ENCODE results near the gene GTPBP6.
"Not testable (repeated sequence)": the region's sequence is repeated elsewhere in the genome, so short reads cannot be mapped to it uniquely, and the experiment has no call there.

Gene GTPBP6

DNA sequence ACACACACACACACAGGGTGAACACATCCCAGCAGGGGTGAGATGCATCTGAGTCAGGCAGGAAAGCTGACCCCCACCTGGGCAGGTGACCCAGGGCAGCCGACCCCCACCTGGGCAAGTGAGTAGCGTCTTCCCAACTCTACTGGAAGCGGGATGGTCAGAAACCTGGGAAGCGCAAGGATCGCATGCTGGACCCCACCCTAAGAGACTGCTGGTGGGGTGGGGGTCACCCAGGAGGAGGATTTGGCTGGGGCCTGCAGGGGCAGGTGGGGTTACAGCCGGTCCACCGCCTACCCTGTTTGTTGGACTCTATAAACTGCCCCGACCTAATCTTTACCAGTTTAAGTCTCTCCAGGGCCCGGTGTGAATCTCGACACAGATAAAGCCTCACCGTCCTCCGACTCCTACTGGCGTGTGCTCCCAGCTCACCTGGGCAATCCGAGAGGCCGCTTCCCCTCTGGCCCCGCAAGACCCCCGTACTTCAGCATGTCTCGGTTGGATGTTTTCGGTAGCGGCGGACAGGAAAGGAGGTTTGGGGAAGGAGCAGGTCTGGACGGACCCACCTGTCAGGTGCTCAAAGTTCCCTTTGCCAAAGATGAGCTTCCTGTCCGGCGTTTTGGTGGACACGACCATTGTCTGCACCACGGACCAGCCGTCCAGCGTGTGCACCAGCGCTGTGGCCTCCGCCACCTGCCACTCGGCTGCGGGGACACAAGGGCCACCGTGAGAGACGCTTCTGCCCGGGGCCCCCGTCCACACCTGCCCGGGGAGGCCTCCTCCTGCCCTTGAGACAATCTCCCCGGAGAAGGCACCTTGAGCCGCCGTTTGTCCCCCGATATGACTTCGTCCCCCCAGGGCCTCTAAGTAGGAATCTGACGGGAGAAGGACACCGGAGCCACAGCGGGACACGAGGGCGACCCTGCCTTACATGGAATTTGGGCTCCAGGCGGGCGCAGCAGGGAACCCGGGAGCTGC lies 2.0 kb downstream of the GTPBP6 start:
- DNase-seq = no peak

DNA sequence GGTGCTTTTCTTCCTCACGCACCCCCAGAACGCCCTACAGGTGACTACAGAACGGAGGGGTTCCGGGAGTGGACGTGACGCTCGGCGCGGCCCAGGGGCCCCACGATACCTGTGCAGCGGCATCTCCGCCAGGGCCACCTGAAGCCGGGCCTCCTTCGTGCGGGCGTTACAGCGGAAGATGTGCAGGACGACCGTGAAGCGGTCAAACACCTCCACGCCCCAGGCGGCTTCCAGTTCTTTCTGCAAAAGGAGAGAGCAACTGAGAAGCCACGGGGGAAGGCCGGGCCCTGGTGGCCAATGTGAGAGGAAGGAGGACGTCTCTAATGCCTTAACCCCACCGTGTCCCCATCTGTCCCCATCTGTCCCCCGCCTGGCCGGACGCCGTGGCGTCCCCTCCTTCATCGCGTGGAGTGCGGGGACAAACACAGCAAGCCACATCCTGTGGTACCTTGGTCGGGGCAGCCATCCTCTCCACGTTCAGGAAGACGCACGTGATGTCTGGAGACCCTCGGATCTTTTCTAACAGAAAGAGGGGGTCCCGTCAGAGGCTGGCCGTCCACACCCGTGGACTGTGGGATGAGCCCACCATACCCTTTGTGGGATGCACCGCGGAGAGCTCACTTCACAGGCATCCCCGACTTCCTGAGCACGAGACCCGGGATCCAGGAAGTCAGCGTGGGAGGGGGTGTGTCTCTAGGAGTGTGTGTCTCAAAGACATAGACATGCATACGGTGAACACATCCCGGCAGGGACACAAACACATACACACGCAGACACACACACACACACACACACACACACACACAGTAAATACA lies 3.6 kb downstream of the GTPBP6 start:
- DNase-seq = no peak

DNA sequence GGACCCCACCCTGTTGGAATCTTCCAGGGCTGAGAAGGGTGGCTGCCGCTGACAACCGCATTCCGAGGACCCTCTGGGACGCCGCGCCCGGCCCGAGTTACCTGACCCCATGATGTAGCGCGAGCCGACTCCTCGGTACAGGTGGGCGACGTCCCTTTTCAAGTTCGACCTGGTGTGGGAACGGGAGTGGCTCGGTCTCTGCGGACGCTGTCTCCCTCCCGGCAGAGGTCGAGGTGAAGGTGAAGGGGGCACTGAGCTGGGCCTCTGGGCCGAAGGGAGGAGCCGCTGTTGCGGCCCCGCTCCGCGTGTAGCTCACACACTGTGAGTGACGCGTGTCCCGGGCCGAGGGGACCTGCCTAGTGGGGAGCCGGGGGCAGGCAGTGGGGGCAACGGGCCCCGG lies 4.5 kb downstream of the GTPBP6 start:
- DNase-seq = no peak

DNA sequence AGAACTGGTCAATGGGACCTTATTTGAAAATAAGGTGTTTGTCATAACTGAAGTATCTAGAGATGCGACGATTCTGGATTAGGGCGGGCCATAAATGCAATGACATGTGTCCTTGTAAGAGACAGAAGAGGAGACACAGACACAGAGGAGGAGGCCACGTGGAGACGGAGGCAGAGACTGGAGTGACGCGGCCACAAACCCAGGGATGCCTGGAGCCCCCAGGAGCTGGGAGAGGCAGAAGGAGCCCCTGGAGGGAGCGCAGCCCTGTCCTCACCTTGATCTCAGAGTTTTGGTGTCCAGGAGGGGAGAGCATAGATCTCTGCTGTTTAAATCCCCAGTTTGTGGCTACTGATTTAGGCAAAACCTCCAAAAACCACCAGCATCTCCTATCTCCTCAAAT lies 5.0 kb downstream of the GTPBP6 start:
- no peak for DNase-seq

DNA sequence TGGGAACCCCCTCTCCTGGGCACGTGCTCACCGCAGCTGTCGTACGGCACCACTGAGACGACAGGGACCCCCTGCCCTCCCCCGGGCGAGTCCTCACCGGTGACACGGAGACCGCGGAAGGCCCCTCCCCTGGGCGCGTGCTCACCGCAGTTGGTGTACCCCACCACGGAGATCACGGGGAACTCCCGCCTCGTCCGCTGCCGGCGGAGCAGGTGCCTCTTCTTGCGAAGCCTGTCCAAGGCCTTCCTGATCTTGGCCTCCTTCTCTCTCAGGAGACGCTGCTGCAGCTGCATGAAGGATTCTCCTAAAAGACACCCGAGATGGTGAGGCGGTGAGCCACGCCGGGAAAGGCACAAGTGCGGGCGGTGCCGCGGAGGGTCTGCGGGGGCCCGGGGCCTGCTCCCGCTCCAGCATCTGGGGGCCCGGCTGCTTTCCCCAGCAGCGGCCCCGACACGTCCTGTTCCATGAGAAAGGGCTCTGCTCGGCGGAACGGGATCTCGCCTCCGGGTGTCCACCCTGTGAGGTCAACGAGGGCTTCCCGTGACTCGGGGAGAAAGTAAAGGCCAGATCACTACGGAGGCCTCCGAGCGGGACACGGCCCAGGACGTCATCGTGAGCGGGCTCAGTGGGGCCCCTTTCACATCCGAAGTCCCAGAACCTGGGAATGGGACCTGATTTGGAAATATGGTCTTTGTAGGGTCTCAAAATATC lies 5.8 kb downstream of the GTPBP6 start:
- no peak for DNase-seq

DNA sequence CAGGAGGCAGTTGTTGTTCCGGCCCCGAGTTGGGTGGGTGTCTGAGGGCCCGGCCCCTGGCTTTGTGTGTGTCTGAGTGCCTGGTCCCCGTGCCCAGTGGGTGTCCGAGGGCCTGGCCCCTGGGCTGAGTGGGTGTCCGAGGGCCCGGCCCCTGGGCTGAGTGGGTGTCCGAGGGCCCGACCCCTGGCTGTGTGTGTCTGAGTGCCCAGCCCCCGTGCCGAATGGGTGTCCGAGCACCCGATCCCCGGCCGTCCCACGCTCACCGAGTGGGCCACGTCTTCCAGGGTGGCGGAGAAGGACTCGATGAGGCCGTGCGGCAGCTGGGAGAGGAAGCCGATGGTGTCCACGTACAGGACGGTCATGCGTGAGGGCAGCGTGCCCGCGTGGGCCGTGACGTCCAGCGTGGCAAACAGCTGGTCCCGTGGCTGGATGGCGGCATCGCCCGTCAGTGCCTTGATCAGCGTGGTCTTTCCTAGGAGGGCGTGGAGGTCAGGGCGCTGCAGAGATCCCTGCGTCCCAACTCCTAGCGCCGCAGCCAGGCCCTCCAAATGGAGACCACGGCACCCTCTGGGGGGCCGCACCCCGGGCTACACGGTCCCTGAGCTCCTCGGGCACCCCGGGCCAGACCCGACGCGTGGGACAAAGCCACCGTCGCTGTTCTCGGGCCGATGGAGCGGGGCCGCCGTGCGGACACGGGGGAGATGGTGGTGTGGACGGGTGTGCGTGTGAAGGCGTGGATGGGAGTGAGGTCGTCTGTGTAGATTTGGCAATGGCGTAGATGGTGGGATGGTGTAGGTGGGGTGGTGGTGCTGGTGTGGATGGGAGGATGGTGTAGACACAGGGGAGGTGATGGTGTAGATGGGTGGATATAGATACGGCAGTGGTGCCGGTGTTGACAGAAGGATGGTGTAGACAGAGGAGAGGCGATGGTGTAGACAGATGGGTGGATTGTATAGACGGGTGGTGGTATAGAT lies 7.2 kb downstream of the GTPBP6 start:
- DNase-seq = no peak

DNA sequence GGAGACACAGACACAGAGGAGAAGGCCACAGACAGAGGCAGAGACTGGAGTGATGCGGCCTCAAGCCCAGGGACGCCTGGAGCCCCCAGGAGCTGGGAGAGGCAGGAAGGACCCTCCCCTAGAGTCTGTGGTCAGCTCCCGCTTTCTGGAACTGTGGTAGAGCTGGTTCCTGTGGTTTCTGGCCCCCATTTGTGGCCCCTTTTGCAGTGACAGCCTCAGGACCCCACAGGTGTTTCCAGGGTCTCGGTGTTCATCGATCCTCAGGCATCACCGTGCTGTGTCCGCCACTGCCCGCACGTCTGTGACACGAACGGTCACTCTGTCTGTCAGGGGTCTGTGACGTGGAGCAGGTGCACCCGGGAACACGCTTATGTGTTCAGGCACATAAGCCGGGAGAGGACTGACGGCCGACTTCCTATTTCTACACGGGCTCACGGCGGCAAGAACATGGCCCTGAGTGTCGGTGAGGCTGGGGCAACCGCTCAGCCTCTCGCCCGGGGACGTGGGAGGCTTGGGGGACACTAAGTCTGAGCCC lies 7.9 kb downstream of the GTPBP6 start:
- no peak for DNase-seq

DNA sequence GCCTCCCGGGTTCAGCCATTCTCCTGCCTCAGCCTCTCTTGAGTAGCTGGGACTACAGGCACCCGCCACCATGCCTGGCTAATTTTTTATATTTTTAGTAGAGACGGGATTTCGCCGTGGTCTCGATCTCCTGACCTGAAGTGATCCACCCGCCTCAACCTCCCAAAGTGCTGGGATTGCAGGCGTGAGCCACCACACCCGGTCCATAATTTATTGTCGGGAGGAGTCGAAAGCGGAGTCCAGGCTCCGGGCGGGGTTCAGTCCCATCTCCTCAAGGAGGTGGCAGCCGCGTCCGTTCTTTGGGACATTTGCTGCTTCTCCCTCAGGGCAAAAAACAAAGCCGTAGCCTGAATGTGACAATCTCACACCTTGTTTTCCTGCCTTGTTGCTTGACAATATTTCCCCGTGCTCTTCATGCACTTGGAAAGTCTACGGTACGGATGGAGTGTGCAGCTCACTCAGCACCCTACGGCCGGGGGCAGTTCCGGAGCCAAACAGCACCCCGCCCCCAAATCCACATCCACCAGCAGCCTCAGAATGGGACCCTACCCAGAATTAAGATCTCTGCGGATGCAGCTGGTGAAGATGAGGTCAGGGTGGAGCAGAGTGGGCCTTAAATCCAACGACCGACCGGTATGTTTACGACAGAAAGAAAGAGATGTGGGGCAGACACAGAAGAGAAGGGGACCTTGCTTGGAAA lies 9.6 kb downstream of the GTPBP6 start:
- no peak for DNase-seq

DNA sequence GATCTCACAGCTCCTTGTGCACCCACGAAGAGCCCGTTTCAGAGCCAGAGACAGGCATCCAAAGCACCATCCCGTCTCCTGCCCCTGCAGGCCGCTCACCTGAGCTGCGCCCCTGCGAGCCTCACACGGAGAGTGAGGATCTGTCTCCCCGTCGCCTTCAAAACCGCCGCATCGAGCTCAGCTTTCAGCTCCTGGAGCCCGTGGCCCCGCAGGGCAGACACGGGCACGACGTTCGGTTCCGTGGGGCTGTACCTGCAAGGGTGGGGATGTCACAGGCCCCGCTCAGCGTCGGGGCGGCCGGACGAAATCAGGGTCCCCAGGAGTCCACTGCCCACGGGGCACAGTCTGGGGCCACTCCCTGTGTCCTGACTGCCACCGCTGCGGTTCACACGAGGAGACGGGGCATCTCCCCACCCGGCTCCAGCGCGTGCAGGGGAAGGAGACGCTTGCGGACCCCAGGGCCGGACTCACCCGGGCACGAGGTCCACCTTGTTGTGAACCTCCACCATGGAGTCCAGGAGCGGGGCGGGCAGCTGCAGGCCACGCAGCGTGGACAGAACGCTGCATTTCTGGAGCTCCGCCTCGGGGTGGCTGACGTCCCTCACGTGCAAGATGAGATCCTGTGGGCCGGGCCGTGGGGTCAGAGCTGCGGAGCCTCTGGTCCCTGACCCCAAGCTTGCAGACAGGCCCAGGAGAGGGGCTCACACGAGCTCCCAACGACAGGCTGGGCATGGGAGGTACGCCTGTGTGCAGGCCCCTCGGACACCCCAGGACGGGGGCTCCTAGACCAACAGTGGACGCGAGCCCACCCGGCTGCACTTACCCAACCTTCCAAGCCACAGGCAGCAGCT lies 11.1 kb downstream of the GTPBP6 start:
- DNase-seq = no peak

DNA sequence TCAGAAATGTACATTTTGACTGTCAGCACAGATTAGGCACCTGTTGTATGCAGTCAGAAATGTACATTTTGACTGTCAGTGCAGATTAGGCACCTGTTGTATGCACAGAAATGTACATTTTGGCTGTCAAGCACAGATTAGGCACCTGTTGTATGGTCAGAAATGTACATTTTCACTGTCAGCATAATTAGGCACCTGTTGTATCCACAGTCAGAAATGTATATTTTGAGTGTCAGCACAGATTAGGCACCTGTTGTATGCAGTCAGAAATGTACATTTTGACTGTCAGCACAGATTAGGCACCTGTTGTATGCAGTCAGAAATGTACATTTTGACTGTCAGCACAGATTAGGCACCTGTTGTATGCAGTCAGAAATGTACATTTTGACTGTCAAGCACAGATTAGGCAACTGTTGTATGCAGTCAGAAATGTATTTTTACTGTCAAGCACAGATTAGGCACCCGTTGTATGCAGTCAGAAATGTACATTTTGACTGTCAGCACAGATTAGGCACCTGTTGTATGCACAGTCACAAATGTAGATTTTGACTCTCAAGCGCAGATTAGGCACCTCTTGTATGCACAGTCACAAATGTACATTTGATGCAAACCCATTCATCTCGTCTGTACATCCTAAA lies 11.9 kb downstream of the GTPBP6 start:
- not testable (repeated sequence) for DNase-seq

DNA sequence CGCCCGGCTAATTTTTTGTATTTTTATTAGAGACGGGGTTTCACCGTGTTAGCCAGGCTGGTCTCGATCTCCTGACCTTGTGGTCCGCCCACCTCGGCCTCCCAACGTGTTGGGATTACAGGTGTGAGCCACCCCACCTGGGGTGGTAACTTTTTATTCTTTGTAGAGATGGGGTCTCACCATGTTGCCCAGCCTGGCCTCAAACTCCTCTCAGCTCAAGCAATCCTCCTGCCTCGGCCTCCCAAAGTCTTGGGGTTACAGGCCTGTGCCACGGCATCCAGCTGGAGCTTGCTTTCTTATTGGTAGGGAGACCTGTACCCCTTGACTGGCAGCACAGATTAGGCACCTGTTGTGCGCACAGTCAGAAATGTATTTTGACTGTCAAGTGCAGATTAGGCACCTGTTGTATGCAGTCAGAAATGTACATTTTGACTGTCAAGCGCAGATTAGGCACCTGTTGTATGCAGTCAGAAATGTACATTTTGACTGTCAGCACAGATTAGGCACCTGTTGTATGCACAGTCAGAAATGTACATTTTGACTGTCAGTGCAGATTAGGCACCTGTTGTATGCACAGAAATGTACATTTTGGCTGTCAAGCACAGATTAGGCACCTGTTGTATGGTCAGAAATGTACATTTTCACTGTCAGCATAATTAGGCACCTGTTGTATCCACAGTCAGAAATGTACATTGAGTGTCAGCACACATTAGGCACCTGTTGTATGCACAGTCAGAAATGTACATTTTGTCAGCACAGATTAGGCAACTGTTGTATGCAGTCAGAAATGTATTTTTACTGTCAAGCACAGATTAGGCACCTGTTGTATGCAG lies 12.6 kb downstream of the GTPBP6 start:
- not testable (repeated sequence) for DNase-seq

DNA sequence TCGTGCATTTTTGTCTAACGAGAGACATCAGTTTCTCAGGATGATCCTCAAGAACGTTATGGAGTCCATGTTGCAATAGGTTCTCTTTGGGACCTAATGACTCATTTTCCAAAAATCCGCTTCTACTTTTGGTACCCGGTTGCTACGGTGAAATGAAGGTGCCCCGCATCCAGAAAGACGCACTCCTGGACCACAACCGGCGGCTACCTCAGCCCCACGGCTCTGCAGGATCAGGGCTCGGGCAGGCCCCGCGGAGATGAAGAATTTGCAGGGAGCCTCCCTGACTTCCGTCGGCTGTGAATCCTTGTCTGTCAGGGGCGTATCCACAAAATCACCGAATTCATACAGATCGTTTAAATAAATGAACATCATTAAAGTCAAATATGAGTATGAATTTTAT lies 15.6 kb downstream of the GTPBP6 start:
- no peak for DNase-seq

DNA sequence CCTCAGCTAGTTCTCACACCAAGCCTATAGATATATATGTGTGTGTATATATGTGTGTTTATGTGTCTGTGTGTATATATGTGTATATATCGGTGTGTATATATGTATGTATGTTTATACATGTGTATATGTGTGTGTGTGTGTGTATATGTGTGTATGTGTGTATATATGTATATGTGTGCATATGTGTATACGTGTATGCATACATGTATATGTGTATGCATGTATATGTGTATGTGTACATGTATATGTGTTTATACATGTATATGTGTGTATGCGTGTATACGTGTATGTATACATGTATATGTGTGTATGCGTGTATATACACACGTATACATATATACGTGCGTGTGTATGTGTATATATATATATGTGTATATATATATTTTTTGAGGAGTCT lies 18.3 kb downstream of the GTPBP6 start:
- no peak for DNase-seq

DNA sequence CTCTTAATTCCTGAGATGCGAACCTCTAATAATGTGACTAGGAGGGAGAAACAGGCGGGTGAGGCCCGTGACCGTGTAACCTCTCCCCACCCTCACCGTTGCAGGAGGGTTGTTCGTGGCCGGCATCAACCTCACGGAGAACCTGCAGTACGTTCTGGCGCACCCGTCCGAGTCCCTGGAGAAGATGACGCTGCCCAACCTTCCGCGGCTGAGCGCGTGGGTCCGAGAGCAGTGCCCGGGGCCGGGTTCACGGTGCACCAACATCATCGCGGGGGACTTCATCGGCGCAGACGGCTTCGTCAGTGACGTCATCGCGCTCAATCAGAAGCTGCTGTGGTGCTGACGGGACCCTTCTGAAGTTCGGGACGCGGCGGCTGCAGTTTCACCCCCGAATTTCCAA lies 19.6 kb downstream of the GTPBP6 start:
- no peak for DNase-seq

DNA sequence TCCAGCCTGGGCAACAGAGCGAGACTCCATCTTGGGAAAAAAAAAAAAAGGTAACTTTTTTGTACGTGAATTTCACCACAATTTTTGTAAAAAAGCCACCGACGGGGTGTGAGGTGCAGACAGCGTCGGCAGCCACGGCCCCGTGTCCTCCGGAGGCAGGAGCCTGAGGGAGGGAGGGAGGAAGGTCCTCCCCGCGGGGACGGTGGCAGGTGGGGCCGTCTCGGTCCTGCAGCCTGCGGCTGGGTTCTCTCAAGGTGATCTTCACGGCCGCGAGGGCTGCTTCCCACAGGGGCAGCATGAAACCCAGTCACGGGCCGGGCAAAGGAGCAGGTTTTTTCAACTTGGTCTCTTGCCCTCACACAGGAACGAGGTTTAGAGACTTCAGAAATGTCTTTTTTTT lies 23.5 kb downstream of the GTPBP6 start:
- DNase-seq = no peak

DNA sequence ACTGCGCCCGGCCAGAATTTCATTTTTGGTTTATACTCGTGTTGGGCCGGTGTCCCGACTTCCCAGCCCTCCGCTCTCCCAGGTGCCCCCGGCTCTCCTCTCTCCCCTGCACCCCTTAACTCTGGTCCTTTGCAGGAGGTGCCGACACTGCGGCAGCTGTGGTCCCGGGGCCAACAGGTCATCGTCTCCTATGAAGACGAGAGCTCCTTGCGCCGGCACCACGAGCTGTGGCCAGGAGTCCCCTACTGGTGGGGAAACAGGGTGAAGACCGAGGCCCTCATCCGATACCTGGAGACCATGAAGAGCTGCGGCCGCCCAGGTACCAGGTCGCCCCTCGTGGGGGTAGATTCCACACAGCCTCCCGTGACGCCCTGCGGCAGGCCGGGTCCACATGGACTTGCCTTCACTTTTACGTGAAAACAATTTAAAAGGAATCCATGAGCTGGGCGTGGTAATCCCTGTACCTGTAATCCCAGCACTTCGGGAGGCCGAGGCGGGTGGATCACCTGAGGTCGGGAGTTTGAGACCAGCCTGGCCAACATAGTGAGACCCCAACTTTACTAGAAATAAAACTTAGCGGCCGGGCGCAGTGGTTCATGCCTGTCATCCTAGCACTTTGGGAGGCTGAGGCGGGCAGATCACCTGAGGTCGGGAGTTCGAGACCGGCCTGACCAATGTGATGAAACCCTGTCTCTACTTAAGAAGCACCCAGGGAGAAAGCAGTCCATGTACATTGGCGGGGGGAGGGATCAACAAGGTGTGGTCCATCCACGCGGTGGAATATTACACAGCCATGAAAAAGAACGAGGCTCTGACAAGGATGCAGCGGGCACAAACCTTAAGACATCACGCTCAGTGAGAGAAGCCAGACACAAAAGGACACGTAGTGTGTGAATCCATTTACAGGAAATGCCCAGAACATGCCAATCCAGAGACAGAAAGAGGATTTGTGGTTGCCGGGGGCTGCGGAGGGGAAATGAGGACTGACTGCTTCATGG lies 25.4 kb downstream of the GTPBP6 start:
- DNase-seq = no peak

DNA sequence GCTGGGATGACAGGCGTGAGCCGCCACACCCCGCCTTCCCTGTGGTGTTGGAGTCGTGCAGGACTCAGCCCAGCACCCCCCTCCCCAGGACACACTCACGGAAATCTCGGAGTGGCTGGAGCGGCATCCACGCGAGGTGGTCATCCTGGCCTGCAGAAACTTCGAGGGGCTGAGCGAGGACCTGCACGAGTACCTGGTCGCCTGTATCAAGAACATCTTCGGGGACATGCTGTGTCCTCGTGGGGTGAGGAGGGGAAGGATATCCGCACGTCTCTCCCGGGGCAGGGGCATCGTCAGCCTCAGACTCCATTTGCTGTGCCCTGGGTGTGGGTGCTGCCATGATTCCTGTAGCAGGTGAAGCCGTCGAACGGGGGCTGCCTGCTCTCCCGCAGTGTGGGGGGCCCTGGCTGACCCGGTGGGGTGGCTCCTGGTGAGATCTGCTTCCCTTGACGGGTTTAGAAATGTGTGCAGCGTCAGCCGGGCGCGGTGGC lies 27.1 kb downstream of the GTPBP6 start:
- no peak for DNase-seq

Data from CD4-positive, alpha-beta T cell treated with Interleukin-4 for 1 hour (primary cell).